HepG2 (cell line): Measurements from ENCODE around the gene ANKRD13D. TPM values are rescaled to one million over a fixed set of nuclear protein-coding genes. Genes with fewer than 3 reads are reported as not detected.

Experiments used
- ATAC-seq: fragments of 200-7000 bp; cut with Tn5 transposase; 3 replicates; pipeline ENCODE4 v1.9.1; 2020; ENCODE audit warnings: mild to moderate bottlenecking, moderate library complexity
- BruUV-seq: library from RNA; stranded (reverse); fragments of 400-500 nt; replicated peaks from 2 replicates; lab custom pipeline; 2021; lab: Mats Ljungman, UMichigan
- CTCF ChIA-PET: fragments of 300-600 bp; formaldehyde crosslinking; extraction: SDS; loops from one replicate; lab custom pipeline; 2021; ENCODE audit warnings: low total read pairs, inconsistent platforms, low intra/inter-chr PET ratio; lab: Yijun Ruan, JAX
- POLR2A ChIA-PET: fragments of 350-600 bp; sonication (Branson Sonifier 250); formaldehyde crosslinking; loops from one replicate; lab custom pipeline; 2020; ENCODE audit warnings: antibody characterized with exemption, inconsistent platforms; lab: Yijun Ruan, JAX
- DNase-seq: peaks from one replicate; pipeline ENCODE4 v3.0.0-alpha.2; 2015; ENCODE audit warnings: low spot score
- FAIRE-seq: peaks from 3 replicates; lab custom pipeline; 2011; peaks lifted over from hg19 to GRCh38; lab: Jason Lieb, UNC
- H2AFZ ChIP-seq: one replicate; pipeline ENCODE4 v1.6.1; 2011; ENCODE audit warnings: low read length, inconsistent platforms
- H3K27ac ChIP-seq: fragments of 300-600 bp; 3 replicates; pipeline ENCODE4 v1.8.0; 2011; ENCODE audit warnings: mixed run types, mild to moderate bottlenecking, mixed read lengths, low read length, inconsistent platforms; ENCODE audit not compliant: insufficient read depth; ENCODE audit errors: extremely low read length
- H3K27me3 ChIP-seq, 2 experiments: fragments of 200-600 bp in 1 of 2; 2 replicates in 1 of 2; 3 replicates in 1 of 2; pipeline versions ENCODE4 v1.6.0 to v1.8.0; 2011; ENCODE audit warnings: low read length in 2 of 2, mild to moderate bottlenecking in 2 of 2, moderate library complexity in 2 of 2, inconsistent platforms in 1 of 2; ENCODE audit not compliant: insufficient read depth in 2 of 2, control insufficient read depth in 1 of 2
- H3K36me3 ChIP-seq, 2 experiments: fragments of 200-600 bp in 1 of 2; replicated peaks in 1 of 2; 2 replicates in 1 of 2; 3 replicates in 1 of 2; pipeline versions ENCODE4 v1.5.1 to v1.8.0; 2011; ENCODE audit warnings: low read length in 2 of 2, inconsistent platforms in 1 of 2; ENCODE audit not compliant: insufficient read depth in 2 of 2, control insufficient read depth in 1 of 2
- H3K4me1 ChIP-seq: 2 replicates; pipeline ENCODE4 v1.5.1; 2012; ENCODE audit warnings: low read length, inconsistent platforms; ENCODE audit not compliant: insufficient read depth
- H3K4me2 ChIP-seq: 2 replicates; pipeline ENCODE4 v1.6.0; 2011; ENCODE audit warnings: low read depth, low read length, inconsistent platforms
- H3K4me3 ChIP-seq, 3 experiments: fragments of 200-600 bp in 1 of 3; sonication (generic), shearing (Covaris generic) in 1 of 3; replicated peaks in 1 of 3; 2 replicates each; pipeline ENCODE4 v1.5.1; 2011 to 2016; ENCODE audit warnings: low read length in 3 of 3, inconsistent platforms in 2 of 3, low read depth in 2 of 3, mild to moderate bottlenecking in 2 of 3, control low read depth in 1 of 3, mixed read lengths in 1 of 3; ENCODE audit not compliant: insufficient read depth in 1 of 3
- H3K79me2 ChIP-seq: one replicate; pipeline ENCODE4 v1.6.1; 2011; ENCODE audit warnings: low read length, inconsistent platforms; ENCODE audit not compliant: insufficient read depth
- H3K9ac ChIP-seq: 2 replicates; pipeline ENCODE4 v1.6.0; 2011; ENCODE audit warnings: mild to moderate bottlenecking, low read depth, low read length, inconsistent platforms; ENCODE audit not compliant: insufficient read depth
- H3K9me3 ChIP-seq: 2 replicates; pipeline ENCODE4 v1.5.1; 2012; ENCODE audit warnings: mild to moderate bottlenecking, low read length
- H4K20me1 ChIP-seq: 2 replicates; pipeline ENCODE4 v1.6.0; 2011; ENCODE audit warnings: inconsistent platforms, mild to moderate bottlenecking, low read length, moderate library complexity; ENCODE audit not compliant: insufficient read depth
- CEBPB ChIP-seq: IDR thresholded peaks from 2 replicates; pipeline ENCODE4 v1.6.1; 2011; ENCODE audit warnings: low read depth, low read length, improper control_type of control experiment, borderline replicate concordance
- EEA1 ChIP-seq: sonication (generic); formaldehyde crosslinking; IDR thresholded peaks from 2 replicates; pipeline ENCODE4 v1.5.1; 2020; ENCODE audit warnings: mild to moderate bottlenecking, missing genetic modification reagents, borderline replicate concordance
- FOSL2 ChIP-seq: sonication (generic); formaldehyde crosslinking; IDR thresholded peaks from 2 replicates; pipeline ENCODE4 v1.4.0; 2020; ENCODE audit warnings: missing genetic modification reagents
- FOXA1 ChIP-seq, 2 experiments: fragments of 450-650 bp in 1 of 2; sonication (generic) in 1 of 2; formaldehyde crosslinking in 1 of 2; IDR thresholded peaks; 2 replicates each; pipeline versions ENCODE4 v1.4.0 to v1.6.1; 2016 to 2020; ENCODE audit warnings: missing genetic modification reagents in 1 of 2
- FOXA3 ChIP-seq: IDR thresholded peaks from 2 replicates; pipeline ENCODE4 v1.6.1; 2016; ENCODE audit warnings: missing genetic modification reagents, missing compliant biosample characterization
- RARA ChIP-seq: IDR thresholded peaks from 2 replicates; pipeline ENCODE4 v1.6.1; 2016; ENCODE audit warnings: missing genetic modification reagents, missing compliant biosample characterization
- ZFP36L1 ChIP-seq: sonication (generic); formaldehyde crosslinking; IDR thresholded peaks from 2 replicates; pipeline ENCODE4 v1.8.0; 2022; ENCODE audit warnings: mild to moderate bottlenecking, missing genetic modification reagents, moderate library complexity
- ZNF263 ChIP-seq: sonication (generic); formaldehyde crosslinking; IDR thresholded peaks from 2 replicates; pipeline ENCODE4 v1.4.0; 2020; ENCODE audit warnings: missing genetic modification reagents
- ZNF547 ChIP-seq: sonication (generic); formaldehyde crosslinking; IDR thresholded peaks from 2 replicates; pipeline ENCODE4 v1.5.1; 2020; ENCODE audit warnings: mild to moderate bottlenecking, missing genetic modification reagents
- WGBS: methylation state at CpG from one replicate; pipeline ENCODE4 v1.1.6; 2017; ENCODE audit warnings: low lambda C conversion rate; 5-methylcytosine and 5-hydroxymethylcytosine counted together
- in situ Hi-C: cut with HindIII; loops from 2 replicates; pipeline ENCODE4 v1.10.0; 2017; ENCODE audit warnings: low pct_unique_long_range_greater_than_20kb; ENCODE audit not compliant: extremely low pct_ligation_motif_present
- intact Hi-C: fragments of 100-400 bp; cut with micrococcal nuclease; formaldehyde crosslinking; loops from one replicate; pipeline ENCODE4 v1.10.0; 2022; ENCODE audit not compliant: unreplicated experiment
- polyA plus RNA-seq, 8 experiments: library from polyadenylated mRNA; depleted of rRNA in 3 of 8; stranded (reverse) in 7 of 8; unstranded in 1 of 8; fragments of >200 nt; fragmentation: Illumina TruSeq in 4 of 8; extraction: Trizol in 4 of 8; gene quantifications; 2 replicates each; pipeline versions ENCODE4 v1.2.1 to v1.2.3, GENCODE V29; 2011 to 2016; ENCODE audit warnings: low read depth in 4 of 8, missing spikeins in 1 of 8, mixed read lengths in 1 of 8; ENCODE audit not compliant: insufficient read depth in 1 of 8
- total RNA-seq, 5 experiments: library from RNA; depleted of rRNA; stranded (reverse); fragments of >200 nt; fragmentation: Illumina TruSeq; extraction: Trizol; gene quantifications; 2 replicates each; pipeline ENCODE4 v1.2.3, GENCODE V29; 2016; ENCODE audit warnings: low read depth in 1 of 5
- TF ChIP-seq, protein P1 (sequence below): sonication (generic); formaldehyde crosslinking; IDR thresholded peaks from 2 replicates; pipeline ENCODE4 v1.4.0; 2020; ENCODE audit warnings: missing genetic modification reagents, borderline replicate concordance
- TF ChIP-seq, protein P2 (sequence below): sonication (generic); formaldehyde crosslinking; IDR thresholded peaks from 2 replicates; pipeline ENCODE4 v1.5.0; 2020; ENCODE audit warnings: mild to moderate bottlenecking, missing genetic modification reagents, moderate library complexity
- TF ChIP-seq, protein P3 (sequence below): sonication (generic); formaldehyde crosslinking; IDR thresholded peaks from 2 replicates; pipeline ENCODE4 v1.4.0; 2020; ENCODE audit warnings: missing genetic modification reagents

ANKRD13D gene
- total and polyA plus RNA-seq, 2 of the 13 experiments (the other 11 are each of a cell fraction or from before 2014, with no cell fraction given) = 18.6 to 27.3 TPM

DNA sequence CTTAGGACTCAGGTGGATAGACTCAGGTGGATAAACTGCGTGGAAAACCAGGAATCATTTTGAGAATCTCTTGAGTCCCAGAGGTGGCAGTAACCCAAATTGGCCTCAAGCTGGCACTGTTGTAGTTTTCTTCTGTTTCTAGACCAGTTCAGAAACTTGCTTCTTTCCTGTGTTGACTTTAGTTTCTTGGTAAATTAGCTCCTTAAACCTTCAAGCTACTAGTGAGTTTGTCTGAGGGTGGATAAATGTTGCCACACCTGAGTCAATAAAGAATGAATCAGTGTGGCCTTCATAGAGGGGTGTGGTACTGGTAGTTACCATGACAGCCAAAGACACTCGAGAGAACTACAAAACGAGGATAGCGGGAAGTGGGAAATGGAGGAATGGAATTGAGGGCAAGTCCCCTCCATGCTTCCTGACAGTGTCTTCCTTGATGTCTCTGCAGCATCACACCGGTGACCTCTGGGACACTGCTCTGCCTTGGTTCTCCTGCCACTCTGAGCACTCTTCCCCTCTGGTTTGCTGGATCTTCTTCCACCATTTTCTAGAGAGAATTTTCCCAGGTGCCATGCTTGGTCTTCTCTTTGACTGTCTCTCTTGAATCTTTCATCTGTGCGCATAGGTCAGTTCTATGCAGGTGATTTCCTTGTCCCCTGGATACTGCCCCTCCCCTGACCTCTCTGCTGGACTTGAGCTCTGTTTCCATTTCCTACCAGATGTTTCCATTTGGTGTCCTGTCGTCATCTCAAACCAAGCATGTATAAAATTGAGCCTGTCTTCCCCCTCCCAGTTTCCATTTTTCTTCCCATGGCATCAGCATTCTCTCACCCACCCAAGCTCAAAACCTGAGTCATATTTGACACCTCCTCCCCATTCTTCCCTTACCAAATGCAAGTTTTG lies 57.1 kb downstream of the ANKRD13D start:
- ChIA-PET POLR2A (interaction anchor here (0.7 to 2.5 kb wide), 4 partner anchors 8 to 46 kb away, joined by 4 to 11 read pairs (median 7); partner anchors contain the start of genes CLCF1, POLD4 and RAD9A), CTCF (interaction anchor here (1.8 kb wide), 1 partner anchor 36 kb away, joined by 6 read pairs; no protein-coding TSS in a partner anchor)
- no peaks in the 10 kb centered on the region for H3K79me2 ChIP-seq
- no peak overlapping the region for H3K4me2 ChIP-seq
- H4K20me1 ChIP-seq = no peaks in the 10 kb centered on the region
- no TSS peak for BruUV-seq
- in situ Hi-C loops (no loop called here), intact Hi-C loops (no loop called here)
- DNase-seq = peak; percentile 32
- no peak overlapping the region for H3K4me3 ChIP-seq
- H3K9ac ChIP-seq = no peak overlapping the region
- H3K27ac ChIP-seq = no peak overlapping the region
- no peak overlapping the region for H2AFZ ChIP-seq
- ATAC-seq = peak; percentile 67
- peak; percentile 77 for FAIRE-seq
- no peaks in the 10 kb centered on the region for H3K9me3 ChIP-seq
- H3K4me1 ChIP-seq = peaks cover 16% of the 10 kb centered on the region
- no peaks in the 10 kb centered on the region for H3K27me3 ChIP-seq
- WGBS = 46% methylated on average over 7 of the region's 7 CpGs
- no peaks in the 10 kb centered on the region for H3K36me3 ChIP-seq
- peak; percentile 68 for TF ChIP-seq FOXA3
- no peak for TF ChIP-seq ZNF263 (CRISPR knock-in tag)
- no peak for TF ChIP-seq ZNF547 (CRISPR knock-in tag)
- TF ChIP-seq, protein P1, sequence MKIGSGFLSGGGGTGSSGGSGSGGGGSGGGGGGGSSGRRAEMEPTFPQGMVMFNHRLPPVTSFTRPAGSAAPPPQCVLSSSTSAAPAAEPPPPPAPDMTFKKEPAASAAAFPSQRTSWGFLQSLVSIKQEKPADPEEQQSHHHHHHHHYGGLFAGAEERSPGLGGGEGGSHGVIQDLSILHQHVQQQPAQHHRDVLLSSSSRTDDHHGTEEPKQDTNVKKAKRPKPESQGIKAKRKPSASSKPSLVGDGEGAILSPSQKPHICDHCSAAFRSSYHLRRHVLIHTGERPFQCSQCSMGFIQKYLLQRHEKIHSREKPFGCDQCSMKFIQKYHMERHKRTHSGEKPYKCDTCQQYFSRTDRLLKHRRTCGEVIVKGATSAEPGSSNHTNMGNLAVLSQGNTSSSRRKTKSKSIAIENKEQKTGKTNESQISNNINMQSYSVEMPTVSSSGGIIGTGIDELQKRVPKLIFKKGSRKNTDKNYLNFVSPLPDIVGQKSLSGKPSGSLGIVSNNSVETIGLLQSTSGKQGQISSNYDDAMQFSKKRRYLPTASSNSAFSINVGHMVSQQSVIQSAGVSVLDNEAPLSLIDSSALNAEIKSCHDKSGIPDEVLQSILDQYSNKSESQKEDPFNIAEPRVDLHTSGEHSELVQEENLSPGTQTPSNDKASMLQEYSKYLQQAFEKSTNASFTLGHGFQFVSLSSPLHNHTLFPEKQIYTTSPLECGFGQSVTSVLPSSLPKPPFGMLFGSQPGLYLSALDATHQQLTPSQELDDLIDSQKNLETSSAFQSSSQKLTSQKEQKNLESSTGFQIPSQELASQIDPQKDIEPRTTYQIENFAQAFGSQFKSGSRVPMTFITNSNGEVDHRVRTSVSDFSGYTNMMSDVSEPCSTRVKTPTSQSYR (CRISPR knock-in tag) = no peak
- TF ChIP-seq RARA = 0 out of 2 replicates have a peak, but pooled peaks have one; percentile 6
- TF ChIP-seq, protein P2, sequence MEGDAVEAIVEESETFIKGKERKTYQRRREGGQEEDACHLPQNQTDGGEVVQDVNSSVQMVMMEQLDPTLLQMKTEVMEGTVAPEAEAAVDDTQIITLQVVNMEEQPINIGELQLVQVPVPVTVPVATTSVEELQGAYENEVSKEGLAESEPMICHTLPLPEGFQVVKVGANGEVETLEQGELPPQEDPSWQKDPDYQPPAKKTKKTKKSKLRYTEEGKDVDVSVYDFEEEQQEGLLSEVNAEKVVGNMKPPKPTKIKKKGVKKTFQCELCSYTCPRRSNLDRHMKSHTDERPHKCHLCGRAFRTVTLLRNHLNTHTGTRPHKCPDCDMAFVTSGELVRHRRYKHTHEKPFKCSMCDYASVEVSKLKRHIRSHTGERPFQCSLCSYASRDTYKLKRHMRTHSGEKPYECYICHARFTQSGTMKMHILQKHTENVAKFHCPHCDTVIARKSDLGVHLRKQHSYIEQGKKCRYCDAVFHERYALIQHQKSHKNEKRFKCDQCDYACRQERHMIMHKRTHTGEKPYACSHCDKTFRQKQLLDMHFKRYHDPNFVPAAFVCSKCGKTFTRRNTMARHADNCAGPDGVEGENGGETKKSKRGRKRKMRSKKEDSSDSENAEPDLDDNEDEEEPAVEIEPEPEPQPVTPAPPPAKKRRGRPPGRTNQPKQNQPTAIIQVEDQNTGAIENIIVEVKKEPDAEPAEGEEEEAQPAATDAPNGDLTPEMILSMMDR = peak; percentile 48
- peak; percentile 77; the same call in 1 of the 2 replicates for TF ChIP-seq FOSL2 (CRISPR knock-in tag)
- no peak for TF ChIP-seq EEA1 (CRISPR knock-in tag)
- TF ChIP-seq, protein P3, sequence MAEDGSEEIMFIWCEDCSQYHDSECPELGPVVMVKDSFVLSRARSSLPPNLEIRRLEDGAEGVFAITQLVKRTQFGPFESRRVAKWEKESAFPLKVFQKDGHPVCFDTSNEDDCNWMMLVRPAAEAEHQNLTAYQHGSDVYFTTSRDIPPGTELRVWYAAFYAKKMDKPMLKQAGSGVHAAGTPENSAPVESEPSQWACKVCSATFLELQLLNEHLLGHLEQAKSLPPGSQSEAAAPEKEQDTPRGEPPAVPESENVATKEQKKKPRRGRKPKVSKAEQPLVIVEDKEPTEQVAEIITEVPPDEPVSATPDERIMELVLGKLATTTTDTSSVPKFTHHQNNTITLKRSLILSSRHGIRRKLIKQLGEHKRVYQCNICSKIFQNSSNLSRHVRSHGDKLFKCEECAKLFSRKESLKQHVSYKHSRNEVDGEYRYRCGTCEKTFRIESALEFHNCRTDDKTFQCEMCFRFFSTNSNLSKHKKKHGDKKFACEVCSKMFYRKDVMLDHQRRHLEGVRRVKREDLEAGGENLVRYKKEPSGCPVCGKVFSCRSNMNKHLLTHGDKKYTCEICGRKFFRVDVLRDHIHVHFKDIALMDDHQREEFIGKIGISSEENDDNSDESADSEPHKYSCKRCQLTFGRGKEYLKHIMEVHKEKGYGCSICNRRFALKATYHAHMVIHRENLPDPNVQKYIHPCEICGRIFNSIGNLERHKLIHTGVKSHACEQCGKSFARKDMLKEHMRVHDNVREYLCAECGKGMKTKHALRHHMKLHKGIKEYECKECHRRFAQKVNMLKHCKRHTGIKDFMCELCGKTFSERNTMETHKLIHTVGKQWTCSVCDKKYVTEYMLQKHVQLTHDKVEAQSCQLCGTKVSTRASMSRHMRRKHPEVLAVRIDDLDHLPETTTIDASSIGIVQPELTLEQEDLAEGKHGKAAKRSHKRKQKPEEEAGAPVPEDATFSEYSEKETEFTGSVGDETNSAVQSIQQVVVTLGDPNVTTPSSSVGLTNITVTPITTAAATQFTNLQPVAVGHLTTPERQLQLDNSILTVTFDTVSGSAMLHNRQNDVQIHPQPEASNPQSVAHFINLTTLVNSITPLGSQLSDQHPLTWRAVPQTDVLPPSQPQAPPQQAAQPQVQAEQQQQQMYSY (CRISPR knock-in tag) = peak; percentile 91
- TF ChIP-seq ZFP36L1 = no peak
- TF ChIP-seq FOXA1 (IDR thresholded peaks at IDR 0.05) = 0 out of 2 replicates have a peak, but pooled peaks have one; percentile 16
- peak; percentile 63 for TF ChIP-seq FOXA1 (CRISPR knock-in tag; IDR thresholded peaks at IDR 0.05)
- peak; percentile 68 for TF ChIP-seq CEBPB
